Measurements from ENCODE around the gene TSPAN9. TPM values are rescaled to one million over a fixed set of nuclear protein-coding genes. Genes with fewer than 3 reads are reported as not detected.

TSPAN9 gene
- polyA plus RNA-seq, 3 donors = 0.15 to 0.34 (median 0.25) TPM

GRCh38 chr12:3213188-3213587, 136.0 kb downstream of the TSPAN9 start:
- Mint-ChIP-seq H3K4me3 (no peak overlapping the region), H3K9me3 (no peaks in the 10 kb centered on the region), H3K36me3 (no peaks in the 10 kb centered on the region), H3K27me3 (ENCODE audit: low read depth in 3 of 3) (peaks cover 2 to 19% (median 2%) of the 10 kb centered on the region in 3 donors), H3K4me1 (peaks cover 7% of the 10 kb centered on the region), H3K27ac (no peak overlapping the region)
- no peak overlapping the region for H3K4me3 ChIP-seq (replicated peaks in 1 of 3; ENCODE audit: low read depth in 2 of 3, low read length in 3 of 3)
- no peak overlapping the region for H3K27ac ChIP-seq (ENCODE audit: low read depth in 1 of 2, low read length in 2 of 2)
- intact Hi-C loops (cut with micrococcal nuclease) = no loop called here
- no peaks in the 10 kb centered on the region for H3K9me3 ChIP-seq (replicated peaks in 1 of 2; ENCODE audit: control insufficient read depth in 1 of 2, insufficient read depth in 1 of 2, low read length in 2 of 2)
- no peak overlapping the region for H3K4me2 ChIP-seq (replicated peaks; ENCODE audit: extremely low read depth, low read length, poor library complexity, severe bottlenecking)
- 85% methylated on average over 8 of the region's 9 CpGs for WGBS (ENCODE audit: insufficient coverage)
- no peaks in the 10 kb centered on the region for H3K27me3 ChIP-seq (ENCODE audit: control insufficient read depth in 2 of 2, insufficient read depth in 2 of 2, low read length in 2 of 2)
- H3K79me2 ChIP-seq (ENCODE audit: insufficient read depth, low read length) = no peaks in the 10 kb centered on the region
- no peaks in the 10 kb centered on the region for H4K20me1 ChIP-seq (ENCODE audit: insufficient read depth, low read length)
- no peak overlapping the region for H3K9ac ChIP-seq (ENCODE audit: insufficient read depth, low read length, poor library complexity, severe bottlenecking)
- H3K4me1 ChIP-seq (ENCODE audit: control insufficient read depth in 1 of 2, insufficient read depth in 2 of 2, low read length in 2 of 2) = no peaks in the 10 kb centered on the region
- DNase-seq = no peak
- no peak for TF ChIP-seq CTCF (IDR thresholded peaks at IDR 0.05)
- no peaks in the 10 kb centered on the region for H3K36me3 ChIP-seq (replicated peaks in 1 of 2; ENCODE audit: control insufficient read depth in 1 of 2, insufficient read depth in 2 of 2, low read length in 2 of 2)
- H2AFZ ChIP-seq (ENCODE audit: insufficient read depth, low read depth, low read length, poor library complexity, severe bottlenecking) = no peak overlapping the region

- Histone ChIP-seq H3K4me2 (replicated peaks; ENCODE audit: extremely low read depth, low read length, poor library complexity, severe bottlenecking) (no peak overlapping the region), H3K4me3 (replicated peaks in 1 of 3; ENCODE audit: low read depth in 2 of 3, low read length in 3 of 3) (no peak overlapping the region), H2AFZ (ENCODE audit: insufficient read depth, low read depth, low read length, poor library complexity, severe bottlenecking) (no peak overlapping the region), H3K9ac (ENCODE audit: insufficient read depth, low read length, poor library complexity, severe bottlenecking) (no peak overlapping the region), H4K20me1 (ENCODE audit: insufficient read depth, low read length) (no peaks in the 10 kb centered on the region), H3K4me1 (ENCODE audit: control insufficient read depth in 1 of 2, insufficient read depth in 2 of 2, low read length in 2 of 2) (no peaks in the 10 kb centered on the region), H3K27me3 (ENCODE audit: control insufficient read depth in 2 of 2, insufficient read depth in 2 of 2, low read length in 2 of 2) (no peaks in the 10 kb centered on the region), H3K27ac (ENCODE audit: low read depth in 1 of 2, low read length in 2 of 2) (no peak overlapping the region), H3K36me3 (replicated peaks in 1 of 2; ENCODE audit: control insufficient read depth in 1 of 2, insufficient read depth in 2 of 2, low read length in 2 of 2) (no peaks in the 10 kb centered on the region), H3K9me3 (replicated peaks in 1 of 2; ENCODE audit: control insufficient read depth in 1 of 2, insufficient read depth in 1 of 2, low read length in 2 of 2) (no peaks in the 10 kb centered on the region), H3K79me2 (ENCODE audit: insufficient read depth, low read length) (no peaks in the 10 kb centered on the region)
- no peak for DNase-seq
- intact Hi-C loops (cut with micrococcal nuclease) = no loop called here
- no peak overlapping the region for H3K4me3 Mint-ChIP-seq
- no peak for TF ChIP-seq CTCF (IDR thresholded peaks at IDR 0.05)
- peaks cover 3 to 23% (median 6%) of the 10 kb centered on the region in 3 donors for H3K27me3 Mint-ChIP-seq (ENCODE audit: low read depth in 3 of 3)
- H3K36me3 Mint-ChIP-seq = no peaks in the 10 kb centered on the region
- 100% methylated on average over 3 of the region's 5 CpGs for WGBS (ENCODE audit: insufficient coverage)
- no peaks in the 10 kb centered on the region for H3K9me3 Mint-ChIP-seq
- no peak overlapping the region for H3K27ac Mint-ChIP-seq
- H3K4me1 Mint-ChIP-seq = peaks cover 13% of the 10 kb centered on the region
These were observed 136.6 kb downstream of the TSPAN9 start for GRCh38 chr12:3213768-3214167.
